ENCODE data around the gene LDLRAD4.

LDLRAD4 gene

GRCh38 chr18:13608791-13609532 lies 390.4 kb downstream of the LDLRAD4 start:
- H3K4me1 ChIP-seq: no peaks in the 10 kb centered on the region
- no peak overlapping the region for H3K4me3 ChIP-seq (ENCODE audit: low read depth, low read length)
- no peaks in the 10 kb centered on the region for H3K27me3 ChIP-seq (ENCODE audit: control insufficient read depth, insufficient read depth, low read length)
- no peak for TF ChIP-seq CTCF (IDR thresholded peaks at IDR 0.05)
- H3K36me3 ChIP-seq (ENCODE audit: control insufficient read depth, insufficient read depth, low read length): no peaks in the 10 kb centered on the region
- no peak overlapping the region for H3K4me2 ChIP-seq (ENCODE audit: low read length)
- no peaks in the 10 kb centered on the region for H3K9me3 ChIP-seq (ENCODE audit: control insufficient read depth, low read length)
- no peaks in the 10 kb centered on the region for H3K79me2 ChIP-seq
- H3K9ac ChIP-seq: no peak overlapping the region
- H3K27ac ChIP-seq: no peak overlapping the region
- H2AFZ ChIP-seq: no peak overlapping the region

GRCh38 chr18:13610555-13611141 lies 392.1 kb downstream of the LDLRAD4 start:
- Histone ChIP-seq H3K27me3 (ENCODE audit: control insufficient read depth, insufficient read depth, low read length) (no peaks in the 10 kb centered on the region), H3K4me3 (ENCODE audit: low read depth, low read length) (peak overlapping the region; percentile 8), H2AFZ (peak overlapping the region; percentile 23), H3K4me2 (ENCODE audit: low read length) (peak overlapping the region; percentile 15), H3K9me3 (ENCODE audit: control insufficient read depth, low read length) (no peaks in the 10 kb centered on the region), H3K9ac (no peak overlapping the region), H3K79me2 (no peaks in the 10 kb centered on the region), H3K36me3 (ENCODE audit: control insufficient read depth, insufficient read depth, low read length) (no peaks in the 10 kb centered on the region), H3K27ac (peak overlapping the region; percentile 33), H3K4me1 (no peaks in the 10 kb centered on the region)
- no peak for TF ChIP-seq CTCF (IDR thresholded peaks at IDR 0.05)

DNA sequence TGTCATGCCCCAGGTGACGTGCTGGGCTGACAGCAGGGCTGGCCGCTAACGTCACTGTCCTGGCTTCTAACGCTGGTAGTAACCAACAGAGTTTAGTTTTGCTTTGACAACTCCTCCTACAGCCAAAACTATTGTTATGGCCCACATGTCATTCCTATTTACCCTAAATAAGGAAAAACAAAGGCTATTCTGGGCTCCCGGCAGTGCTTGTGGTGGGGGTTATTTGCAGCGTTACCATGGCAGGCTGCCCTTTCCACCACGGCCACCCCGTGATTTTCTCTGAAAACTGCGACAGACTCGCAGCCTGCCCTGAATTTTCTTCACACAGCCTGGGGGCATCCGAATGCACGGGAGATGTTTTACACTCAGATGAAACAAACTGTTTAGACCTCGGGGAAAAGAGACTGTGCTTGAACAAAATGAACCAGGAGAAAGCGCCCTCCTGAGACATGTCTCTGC lies 392.6 kb downstream of the LDLRAD4 start:
- TF ChIP-seq CTCF (IDR thresholded peaks at IDR 0.05): no peak
- Histone ChIP-seq H3K4me3 (ENCODE audit: low read depth, low read length) (peak overlapping the region; percentile 8), H2AFZ (peak overlapping the region; percentile 23), H3K79me2 (no peaks in the 10 kb centered on the region), H3K27ac (peak overlapping the region; percentile 47), H3K36me3 (ENCODE audit: control insufficient read depth, insufficient read depth, low read length) (no peaks in the 10 kb centered on the region), H3K9me3 (ENCODE audit: control insufficient read depth, low read length) (no peaks in the 10 kb centered on the region), H3K27me3 (ENCODE audit: control insufficient read depth, insufficient read depth, low read length) (no peaks in the 10 kb centered on the region), H3K4me1 (no peaks in the 10 kb centered on the region), H3K4me2 (ENCODE audit: low read length) (peak overlapping the region; percentile 15), H3K9ac (no peak overlapping the region)

DNA sequence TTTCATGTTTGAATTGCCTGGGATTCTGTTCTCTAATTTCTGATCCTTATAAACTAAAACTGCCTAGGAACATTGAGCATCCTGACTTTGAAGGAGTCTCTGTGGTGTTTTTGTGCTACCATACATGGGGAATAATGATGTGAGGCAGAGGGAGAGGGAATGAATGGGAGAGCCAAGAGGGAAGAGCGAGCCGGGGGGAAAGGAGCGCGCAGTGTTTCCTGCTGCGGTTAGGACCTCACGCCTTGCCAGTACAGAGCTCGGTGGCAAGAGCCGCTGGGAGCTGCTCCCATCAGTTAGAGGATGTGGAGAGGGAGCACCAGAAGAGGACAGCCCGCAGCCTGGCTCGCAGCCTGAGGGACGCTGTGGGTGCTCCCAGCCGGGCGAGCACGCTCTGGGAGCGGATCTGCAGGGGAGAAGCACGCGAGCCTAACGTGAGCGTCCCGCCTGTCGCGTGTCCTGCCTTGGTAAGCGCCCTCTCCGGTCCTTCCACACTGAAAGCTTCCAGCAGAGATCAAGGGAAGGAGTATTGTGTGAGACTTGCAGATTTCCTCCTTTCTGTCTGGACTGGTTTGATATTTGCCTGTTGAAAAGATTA lies 393.1 kb downstream of the LDLRAD4 start:
- no peak for TF ChIP-seq CTCF (IDR thresholded peaks at IDR 0.05)
- Histone ChIP-seq H3K4me1 (no peaks in the 10 kb centered on the region), H3K4me3 (ENCODE audit: low read depth, low read length) (no peak overlapping the region), H2AFZ (peak overlapping the region; percentile 23), H3K27ac (peak overlapping the region; percentile 47), H3K27me3 (ENCODE audit: control insufficient read depth, insufficient read depth, low read length) (no peaks in the 10 kb centered on the region), H3K9ac (no peak overlapping the region), H3K4me2 (ENCODE audit: low read length) (peak overlapping the region; percentile 15), H3K9me3 (ENCODE audit: control insufficient read depth, low read length) (no peaks in the 10 kb centered on the region), H3K36me3 (ENCODE audit: control insufficient read depth, insufficient read depth, low read length) (no peaks in the 10 kb centered on the region), H3K79me2 (no peaks in the 10 kb centered on the region)
